ENCODE results near the gene MARCO.

- TF ChIP-seq POLR2A (IDR thresholded peaks at IDR 0.05) (no peak), CTCF (IDR thresholded peaks at IDR 0.05) (no peak)
These were observed 83.0 kb downstream of the MARCO start for GRCh38 chr2:119025013-119025412.

Measured in vagina (tissue), 2 donors.